ENCODE data around the gene CDC25A. TPM values are rescaled to one million over a fixed set of nuclear protein-coding genes. Genes with fewer than 3 reads are reported as not detected.
"Not testable (repeated sequence)": the region's sequence is repeated elsewhere in the genome, so short reads cannot be mapped to it uniquely, and the experiment has no call there.

The CDC25A gene
- total and polyA plus RNA-seq, 4 donors = 0.08 to 1.8 (median 0.54) TPM

DNA sequence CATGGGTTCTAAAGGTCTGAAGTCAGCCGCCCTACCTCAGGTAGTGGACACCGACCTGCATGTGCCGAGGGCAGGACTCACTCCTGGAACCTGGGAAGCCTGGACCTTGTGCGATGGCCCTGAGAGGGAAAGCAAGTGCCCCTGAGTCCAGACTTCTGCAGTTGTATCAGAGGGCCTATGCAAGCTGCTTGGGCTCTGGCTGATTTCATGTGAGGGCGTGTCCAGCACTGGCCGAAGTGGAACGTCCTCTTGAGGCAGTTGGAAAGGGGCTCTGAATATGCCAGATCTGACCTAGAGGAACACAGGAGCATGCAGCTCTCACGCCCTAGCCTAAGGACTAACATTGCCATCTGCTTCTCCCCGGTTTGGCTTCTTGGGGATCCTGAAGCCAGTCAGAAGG is 32.5 kb upstream of the CDC25A start:
- Histone ChIP-seq H3K4me1 (ENCODE audit: control insufficient read depth in 1 of 2, insufficient read depth in 2 of 2, low read length in 2 of 2) (no peaks in the 10 kb centered on the region), H3K27ac (ENCODE audit: low read depth in 1 of 2, low read length in 2 of 2) (no peak overlapping the region), H3K9me3 (ENCODE audit: control insufficient read depth, low read length) (no peaks in the 10 kb centered on the region), H3K4me3 (ENCODE audit: low read length in 2 of 2) (no peak overlapping the region), H3K36me3 (ENCODE audit: control insufficient read depth in 1 of 2, insufficient read depth in 2 of 2, low read length in 1 of 2) (no peaks in the 10 kb centered on the region), H3K27me3 (ENCODE audit: control insufficient read depth in 1 of 2, insufficient read depth in 2 of 2, low read length in 1 of 2) (no peaks in the 10 kb centered on the region)
- intact Hi-C loops (cut with DNase I) = no loop called here
- WGBS, 2 donors = 88 to 91% methylated on average over 9 of the region's 9 CpGs
- ATAC-seq (ENCODE audit: low FRiP score) = no peak
- no peak for DNase-seq

DNA sequence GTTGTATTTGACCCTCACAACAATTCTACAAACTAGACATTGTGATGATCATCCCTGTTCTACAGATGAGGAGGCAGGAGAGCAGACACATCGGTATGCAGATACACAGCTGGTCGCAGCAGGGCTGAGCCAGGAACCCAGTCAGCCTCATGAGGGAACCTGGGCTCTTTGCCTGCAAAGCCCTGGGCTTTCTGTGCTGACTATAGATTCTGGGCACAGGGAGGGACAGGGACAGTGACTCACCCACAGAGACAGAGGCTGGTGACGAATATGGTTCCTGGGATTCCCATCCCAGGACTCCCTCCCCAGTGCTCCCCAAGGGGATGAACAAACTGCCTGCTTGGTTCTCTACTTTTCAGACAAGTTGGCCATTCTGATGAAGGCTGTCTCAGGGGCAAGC is 31.3 kb upstream of the CDC25A start:
- Histone ChIP-seq H3K27me3 (ENCODE audit: control insufficient read depth in 1 of 2, insufficient read depth in 2 of 2, low read length in 1 of 2) (no peaks in the 10 kb centered on the region), H3K4me3 (ENCODE audit: low read length in 2 of 2) (no peak overlapping the region), H3K36me3 (ENCODE audit: control insufficient read depth in 1 of 2, insufficient read depth in 2 of 2, low read length in 1 of 2) (no peaks in the 10 kb centered on the region), H3K4me1 (ENCODE audit: control insufficient read depth in 1 of 2, insufficient read depth in 2 of 2, low read length in 2 of 2) (peaks cover 0 to 2% of the 10 kb centered on the region in 2 donors), H3K9me3 (ENCODE audit: control insufficient read depth, low read length) (no peaks in the 10 kb centered on the region), H3K27ac (ENCODE audit: low read depth in 1 of 2, low read length in 2 of 2) (no peak overlapping the region)
- DNase-seq (no peak), ATAC-seq (ENCODE audit: low FRiP score) (no peak)
- 73 to 76% methylated on average over 3 of the region's 3 CpGs for WGBS, 2 donors
- intact Hi-C loops (cut with DNase I) = no loop called here

DNA sequence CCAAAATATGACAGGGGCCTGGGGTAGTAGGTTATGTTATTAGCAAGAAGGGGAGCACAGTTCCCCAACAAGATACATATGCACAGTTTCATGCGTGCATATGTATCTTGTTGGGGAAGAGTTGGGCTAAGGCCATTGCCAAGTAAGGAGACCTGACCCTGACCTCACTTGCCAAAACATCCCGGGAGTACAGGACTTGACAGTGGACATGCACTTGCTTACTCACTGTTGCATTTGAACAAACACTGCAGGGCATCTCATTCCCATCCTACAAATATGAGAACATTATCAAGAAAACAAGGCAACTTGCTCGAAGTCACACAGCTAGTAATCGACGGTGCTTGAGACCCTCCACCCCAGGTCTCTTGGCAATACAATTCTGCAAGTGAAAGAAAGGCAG is 30.3 kb upstream of the CDC25A start:
- no peaks in the 10 kb centered on the region for H3K36me3 ChIP-seq (ENCODE audit: control insufficient read depth in 1 of 2, insufficient read depth in 2 of 2, low read length in 1 of 2)
- intact Hi-C loops (cut with DNase I) = no loop called here
- peaks cover 0 to 2% of the 10 kb centered on the region in 2 donors for H3K4me1 ChIP-seq (ENCODE audit: control insufficient read depth in 1 of 2, insufficient read depth in 2 of 2, low read length in 2 of 2)
- H3K4me3 ChIP-seq (ENCODE audit: low read length in 2 of 2) = no peak overlapping the region
- no peaks in the 10 kb centered on the region for H3K9me3 ChIP-seq (ENCODE audit: control insufficient read depth, low read length)
- H3K27me3 ChIP-seq (ENCODE audit: control insufficient read depth in 1 of 2, insufficient read depth in 2 of 2, low read length in 1 of 2) = no peaks in the 10 kb centered on the region
- WGBS, 2 donors = 96 to 98% methylated on average over 5 of the region's 5 CpGs
- DNase-seq (no peak), ATAC-seq (ENCODE audit: low FRiP score) (no peak)
- no peak overlapping the region for H3K27ac ChIP-seq (ENCODE audit: low read depth in 1 of 2, low read length in 2 of 2)

DNA sequence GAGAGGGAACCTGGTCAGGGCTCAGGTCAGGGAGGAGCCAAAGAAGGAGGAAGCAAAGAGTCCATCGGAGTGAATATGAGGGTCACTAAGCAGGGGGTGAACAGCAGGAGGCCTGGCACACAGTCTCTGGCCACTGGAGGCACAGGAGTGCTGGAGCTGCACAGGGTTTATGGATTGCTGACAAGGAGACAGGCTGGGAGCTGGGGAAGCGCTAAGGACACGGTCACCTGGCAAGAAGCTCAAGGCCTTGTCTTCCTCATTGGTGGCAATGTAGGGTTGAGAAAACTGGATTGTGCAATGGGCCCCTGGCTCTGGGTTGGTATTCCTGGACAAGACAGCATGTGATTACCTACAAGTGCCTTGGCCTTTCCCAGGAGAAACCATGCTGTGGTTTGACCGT is 29.2 kb upstream of the CDC25A start:
- no peak overlapping the region for H3K27ac ChIP-seq (ENCODE audit: low read depth in 1 of 2, low read length in 2 of 2)
- H3K27me3 ChIP-seq (ENCODE audit: control insufficient read depth in 1 of 2, insufficient read depth in 2 of 2, low read length in 1 of 2) = no peaks in the 10 kb centered on the region
- no peaks in the 10 kb centered on the region for H3K9me3 ChIP-seq (ENCODE audit: control insufficient read depth, low read length)
- DNase-seq = no peak
- 88 to 90% methylated on average over 4 of the region's 4 CpGs for WGBS, 2 donors
- intact Hi-C loops (cut with DNase I) = no loop called here
- H3K4me1 ChIP-seq (ENCODE audit: control insufficient read depth in 1 of 2, insufficient read depth in 2 of 2, low read length in 2 of 2) = peaks cover 0 to 2% of the 10 kb centered on the region in 2 donors
- ATAC-seq (ENCODE audit: low FRiP score) = no peak
- H3K4me3 ChIP-seq (ENCODE audit: low read length in 2 of 2) = no peak overlapping the region
- no peaks in the 10 kb centered on the region for H3K36me3 ChIP-seq (ENCODE audit: control insufficient read depth in 1 of 2, insufficient read depth in 2 of 2, low read length in 1 of 2)

DNA sequence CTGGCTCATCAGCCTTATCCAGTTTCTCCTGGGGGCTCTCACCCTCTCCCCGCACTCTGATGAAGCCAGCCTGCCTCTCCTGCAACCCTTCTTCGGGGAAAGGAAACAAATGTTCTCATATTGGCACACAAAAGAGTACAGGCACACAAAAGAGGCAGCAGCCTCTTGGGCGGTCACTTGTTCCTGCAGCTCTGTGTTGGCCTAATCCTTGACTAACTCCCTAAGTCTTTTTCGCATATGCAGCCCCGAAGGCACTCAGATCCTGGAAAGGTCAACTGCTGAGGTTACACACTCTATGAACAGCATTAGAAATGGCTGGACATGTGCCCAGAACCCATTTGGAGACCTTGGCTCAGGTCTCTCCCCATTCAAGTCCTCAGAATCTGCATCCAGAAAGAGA is 27.7 kb upstream of the CDC25A start:
- Histone ChIP-seq H3K27ac (ENCODE audit: low read depth in 1 of 2, low read length in 2 of 2) (no peak overlapping the region), H3K27me3 (ENCODE audit: control insufficient read depth in 1 of 2, insufficient read depth in 2 of 2, low read length in 1 of 2) (no peaks in the 10 kb centered on the region), H3K4me1 (ENCODE audit: control insufficient read depth in 1 of 2, insufficient read depth in 2 of 2, low read length in 2 of 2) (peaks cover 0 to 2% of the 10 kb centered on the region in 2 donors), H3K4me3 (ENCODE audit: low read length in 2 of 2) (no peak overlapping the region), H3K9me3 (ENCODE audit: control insufficient read depth, low read length) (no peaks in the 10 kb centered on the region), H3K36me3 (ENCODE audit: control insufficient read depth in 1 of 2, insufficient read depth in 2 of 2, low read length in 1 of 2) (no peaks in the 10 kb centered on the region)
- WGBS, 2 donors = 3 to 8% methylated on average over 5 of the region's 5 CpGs
- DNase-seq (peak in 1 of 2 donors; percentile 58), ATAC-seq (ENCODE audit: low FRiP score) (peak; percentile 88)
- intact Hi-C loops (cut with DNase I) = no loop called here

DNA sequence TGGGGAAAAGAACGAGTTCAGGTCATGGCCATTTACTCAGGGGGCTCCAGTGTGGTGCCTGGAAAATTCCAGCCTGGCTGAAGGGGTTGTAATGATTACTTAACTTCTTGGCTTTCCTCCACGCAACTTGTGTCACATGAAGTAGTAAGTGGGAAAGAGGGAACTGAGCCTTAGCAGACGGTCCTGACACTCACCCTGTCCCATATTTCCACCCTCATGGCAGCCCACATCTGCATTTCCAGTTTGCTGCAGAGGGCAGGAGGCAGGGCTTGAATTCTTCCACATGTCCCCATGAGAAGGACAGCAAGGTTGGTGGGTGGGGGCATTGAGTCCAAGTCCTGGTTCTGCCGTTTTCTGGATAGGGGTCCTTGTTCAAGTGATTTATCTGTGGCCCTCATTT is 27.2 kb upstream of the CDC25A start:
- no peak overlapping the region for H3K4me3 ChIP-seq (ENCODE audit: low read length in 2 of 2)

DNA sequence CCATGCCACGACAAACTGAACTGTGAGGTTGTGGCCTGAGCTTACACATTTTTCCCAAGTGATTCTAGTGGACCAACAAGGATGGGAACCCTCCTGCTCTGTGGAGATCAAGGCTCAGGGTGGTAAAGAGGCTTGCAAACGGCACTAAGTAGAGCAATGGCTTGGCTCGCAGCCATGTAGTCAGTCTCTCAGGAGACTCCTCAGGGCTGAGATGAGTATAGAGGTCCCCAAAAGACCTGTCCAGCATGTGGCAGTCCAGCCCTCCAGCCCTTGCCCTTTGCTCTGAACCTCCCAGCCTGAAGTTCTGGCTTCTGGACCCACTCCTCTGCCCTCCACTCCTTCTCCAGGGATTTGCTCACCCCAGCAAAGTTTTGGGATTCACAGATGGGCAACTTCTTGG is 26.8 kb upstream of the CDC25A start:
- H3K27ac ChIP-seq (ENCODE audit: low read depth in 1 of 2, low read length in 2 of 2) = no peak overlapping the region
- intact Hi-C loops (cut with DNase I) = no loop called here
- peak in 1 of 2 donors; percentile 61 for DNase-seq

More for the DNA sequence above, 27.2 kb upstream of the CDC25A start:
- 7 to 8% methylated on average over 4 of the region's 4 CpGs for WGBS, 2 donors
- ATAC-seq (ENCODE audit: low FRiP score) = peak; percentile 90
- Histone ChIP-seq H3K27me3 (ENCODE audit: control insufficient read depth in 1 of 2, insufficient read depth in 2 of 2, low read length in 1 of 2) (no peaks in the 10 kb centered on the region), H3K4me1 (ENCODE audit: control insufficient read depth in 1 of 2, insufficient read depth in 2 of 2, low read length in 2 of 2) (peaks cover 0 to 2% of the 10 kb centered on the region in 2 donors), H3K27ac (ENCODE audit: low read depth in 1 of 2, low read length in 2 of 2) (no peak overlapping the region), H3K9me3 (ENCODE audit: control insufficient read depth, low read length) (no peaks in the 10 kb centered on the region), H3K36me3 (ENCODE audit: control insufficient read depth in 1 of 2, insufficient read depth in 2 of 2, low read length in 1 of 2) (no peaks in the 10 kb centered on the region)
- intact Hi-C loops (cut with DNase I) = no loop called here
- DNase-seq = no peak

DNA sequence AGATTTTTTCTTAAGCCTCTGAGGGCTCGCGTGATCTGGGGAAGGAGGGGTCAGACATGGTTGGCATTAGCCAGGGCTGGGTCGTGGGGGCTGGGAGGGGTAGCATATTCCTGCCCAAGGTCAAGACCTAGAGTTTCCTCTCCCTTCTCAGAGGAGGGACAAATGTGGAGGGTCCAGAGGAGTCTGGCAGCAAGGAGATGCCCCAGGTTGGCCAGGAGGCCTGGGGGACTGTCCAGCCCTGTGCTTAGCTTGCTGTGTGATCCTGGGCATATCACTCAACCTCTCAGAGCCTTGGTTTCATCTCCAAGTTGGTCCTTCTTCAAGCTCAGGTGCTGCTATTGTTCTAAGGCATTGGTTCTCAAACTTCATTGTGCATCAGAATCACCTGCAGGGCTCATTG is 26.0 kb upstream of the CDC25A start:
- H3K36me3 ChIP-seq (ENCODE audit: control insufficient read depth in 1 of 2, insufficient read depth in 2 of 2, low read length in 1 of 2) = no peaks in the 10 kb centered on the region
- WGBS, 2 donors = 94 to 96% methylated on average over 3 of the region's 3 CpGs
- DNase-seq = no peak
- no peaks in the 10 kb centered on the region for H3K9me3 ChIP-seq (ENCODE audit: control insufficient read depth, low read length)
- peaks cover 0 to 2% of the 10 kb centered on the region in 2 donors for H3K4me1 ChIP-seq (ENCODE audit: control insufficient read depth in 1 of 2, insufficient read depth in 2 of 2, low read length in 2 of 2)
- intact Hi-C loops (cut with DNase I) = no loop called here
- no peak overlapping the region for H3K4me3 ChIP-seq (ENCODE audit: low read length in 2 of 2)
- H3K27me3 ChIP-seq (ENCODE audit: control insufficient read depth in 1 of 2, insufficient read depth in 2 of 2, low read length in 1 of 2) = no peaks in the 10 kb centered on the region
- no peak for ATAC-seq (ENCODE audit: low FRiP score)
- H3K27ac ChIP-seq (ENCODE audit: low read depth in 1 of 2, low read length in 2 of 2) = no peak overlapping the region

More for the DNA sequence above, 26.8 kb upstream of the CDC25A start:
- 31 to 37% methylated on average over 3 of the region's 3 CpGs for WGBS, 2 donors
- ATAC-seq (ENCODE audit: low FRiP score) = peak; percentile 62
- peaks cover 0 to 2% of the 10 kb centered on the region in 2 donors for H3K4me1 ChIP-seq (ENCODE audit: control insufficient read depth in 1 of 2, insufficient read depth in 2 of 2, low read length in 2 of 2)
- no peaks in the 10 kb centered on the region for H3K36me3 ChIP-seq (ENCODE audit: control insufficient read depth in 1 of 2, insufficient read depth in 2 of 2, low read length in 1 of 2)
- no peaks in the 10 kb centered on the region for H3K27me3 ChIP-seq (ENCODE audit: control insufficient read depth in 1 of 2, insufficient read depth in 2 of 2, low read length in 1 of 2)
- H3K4me3 ChIP-seq (ENCODE audit: low read length in 2 of 2) = no peak overlapping the region
- H3K9me3 ChIP-seq (ENCODE audit: control insufficient read depth, low read length) = no peaks in the 10 kb centered on the region

DNA sequence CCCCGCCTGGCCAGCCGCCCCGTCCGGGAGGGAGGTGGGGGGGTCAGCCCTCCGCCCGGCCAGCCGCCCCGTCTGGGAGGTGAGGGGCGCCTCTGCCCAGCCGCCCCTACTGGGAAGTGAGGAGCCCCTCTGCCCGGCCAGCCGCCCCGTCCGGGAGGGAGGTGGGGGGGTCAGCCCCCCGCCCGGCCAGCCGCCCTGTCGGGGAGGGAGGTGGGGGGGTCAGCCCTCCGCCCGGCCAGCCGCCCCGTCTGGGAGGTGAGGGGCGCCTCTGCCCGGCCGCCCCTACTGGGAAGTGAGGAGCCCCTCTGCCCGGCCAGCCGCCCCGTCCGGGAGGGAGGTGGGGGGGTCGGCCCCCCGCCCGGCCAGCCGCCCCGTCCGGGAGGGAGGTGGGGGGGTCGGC is 23.6 kb upstream of the CDC25A start:
- H3K4me1 ChIP-seq (ENCODE audit: control insufficient read depth in 1 of 2, insufficient read depth in 2 of 2, low read length in 2 of 2); DNase-seq; H3K4me3 ChIP-seq (ENCODE audit: low read length in 2 of 2); H3K9me3 ChIP-seq (ENCODE audit: control insufficient read depth, low read length); H3K27me3 ChIP-seq (ENCODE audit: control insufficient read depth in 1 of 2, insufficient read depth in 2 of 2, low read length in 1 of 2); intact Hi-C loops (cut with DNase I); H3K27ac ChIP-seq (ENCODE audit: low read depth in 1 of 2, low read length in 2 of 2); H3K36me3 ChIP-seq (ENCODE audit: control insufficient read depth in 1 of 2, insufficient read depth in 2 of 2, low read length in 1 of 2); ATAC-seq (ENCODE audit: low FRiP score): not testable (repeated sequence)
- 95 to 98% methylated on average over 11 to 15 of the region's 36 CpGs for WGBS, 2 donors
